GM18502 (cell line): ENCODE data around the gene RNF41.

Experiments used
- ATAC-seq: cut with Tn5 transposase; IDR thresholded peaks from one replicate; pipeline ENCODE4 v1.9.1; 2021; ENCODE audit warnings: mild to moderate bottlenecking; ENCODE audit not compliant: unreplicated experiment, poor library complexity

The RNF41 gene

DNA sequence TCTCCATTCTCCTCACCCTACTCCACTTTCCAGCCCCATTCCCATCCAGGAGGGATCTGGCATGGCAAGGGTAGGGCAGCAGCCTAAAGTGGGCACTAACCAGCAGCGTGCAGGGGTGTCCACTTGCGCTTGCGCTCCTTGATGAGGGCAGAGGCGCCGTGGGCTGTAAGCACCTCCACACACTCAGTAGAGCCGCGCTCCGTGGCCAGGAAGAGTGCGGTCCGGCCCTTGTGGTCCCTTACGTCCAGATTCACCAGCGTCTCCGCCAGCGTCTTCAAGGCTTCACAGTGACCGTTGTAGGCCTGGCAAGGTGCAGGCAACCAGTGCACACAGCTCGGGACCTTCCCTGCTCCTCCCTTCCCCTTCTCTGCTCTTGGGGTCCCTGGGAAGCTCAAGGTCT, 26.2 kb upstream of the RNF41 start:
- ATAC-seq: no peak

- no peak for ATAC-seq
Observed at GRCh38 chr12:56244494-56244893, 22.8 kb upstream of the RNF41 start.

GRCh38 chr12:56243731-56244181, 22.0 kb upstream of the RNF41 start:
- no peak for ATAC-seq

DNA sequence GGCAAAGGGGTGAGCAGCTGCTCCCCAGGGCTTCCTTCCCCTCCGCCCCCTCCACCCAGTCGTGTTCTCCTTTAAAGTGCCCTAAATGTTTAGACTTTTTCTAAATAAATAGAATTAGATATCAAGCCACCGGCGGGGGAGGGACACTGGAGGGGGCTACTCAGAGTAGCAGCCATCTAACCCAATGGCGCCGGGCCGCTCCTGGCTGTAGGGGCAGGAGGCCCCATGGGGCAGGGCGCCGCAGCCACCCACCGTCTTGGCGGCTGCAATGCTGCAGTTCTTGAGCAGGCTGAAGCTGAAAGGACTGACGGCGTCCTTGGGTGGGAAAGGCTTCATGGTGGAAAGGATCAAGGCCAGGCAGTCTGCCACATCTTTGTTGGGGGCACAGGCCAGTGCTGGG, 21.3 kb upstream of the RNF41 start:
- no peak for ATAC-seq

DNA sequence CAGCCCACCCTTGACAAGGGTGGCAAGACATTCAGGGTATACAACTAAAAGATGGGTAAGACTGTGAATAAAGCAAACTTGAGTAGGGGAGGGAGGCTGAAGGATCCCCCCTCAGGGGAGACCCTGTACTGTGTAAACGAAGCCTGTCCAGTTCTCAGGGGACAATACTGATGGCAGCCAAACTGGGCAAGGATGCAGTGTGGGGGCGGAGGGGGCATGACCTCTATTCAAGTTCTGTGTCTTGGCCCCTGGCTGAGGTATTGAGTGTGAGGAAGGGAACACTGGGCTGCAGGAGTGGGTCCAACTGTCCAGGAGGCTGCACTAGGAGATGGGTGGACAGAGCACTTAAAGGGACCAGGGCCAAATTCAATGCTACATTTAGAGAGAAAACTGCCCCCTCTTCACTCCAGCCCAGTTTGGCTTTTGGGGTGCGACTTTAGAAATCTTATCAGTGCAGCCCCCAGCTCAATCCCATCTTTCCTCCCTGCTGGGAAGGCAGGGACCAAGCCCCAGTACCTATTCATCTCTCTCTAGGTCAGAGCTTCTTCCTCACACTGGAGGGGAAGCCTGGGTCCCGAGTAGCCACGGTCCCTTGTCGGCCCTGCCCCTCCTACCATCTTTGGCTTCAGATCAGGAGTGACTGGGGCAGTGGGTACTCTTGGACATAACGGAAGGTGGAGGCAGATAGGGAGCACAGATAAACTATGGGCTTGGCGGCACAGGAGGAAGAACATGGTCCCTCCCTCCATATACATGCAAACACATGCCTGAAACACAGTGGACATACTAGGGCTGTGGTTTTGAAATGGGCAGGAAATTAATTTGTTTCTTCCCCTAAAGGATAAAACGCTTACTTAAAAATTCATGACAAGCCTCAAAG, 19.9 kb upstream of the RNF41 start:
- ATAC-seq: no peak

- no peak for ATAC-seq
Observed at GRCh38 chr12:56237552-56237951, 15.8 kb upstream of the RNF41 start.

DNA sequence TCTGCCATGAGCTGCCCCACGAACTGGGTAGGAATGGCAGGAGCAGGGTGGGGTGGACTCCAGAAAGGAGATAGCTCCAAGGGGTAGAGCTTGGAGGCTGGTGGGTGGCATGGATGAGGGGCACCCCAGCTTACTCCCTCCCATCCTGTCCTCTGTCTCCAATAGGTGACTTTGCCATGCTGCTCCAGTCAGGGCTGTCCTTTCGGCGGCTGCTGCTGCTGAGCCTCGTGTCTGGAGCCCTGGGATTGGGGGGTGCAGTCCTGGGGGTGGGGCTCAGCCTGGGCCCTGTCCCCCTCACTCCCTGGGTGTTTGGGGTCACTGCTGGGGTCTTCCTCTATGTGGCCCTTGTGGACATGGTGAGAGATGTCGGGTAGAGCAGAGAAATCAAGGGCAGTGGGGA, 15.3 kb upstream of the RNF41 start:
- ATAC-seq: no peak

DNA sequence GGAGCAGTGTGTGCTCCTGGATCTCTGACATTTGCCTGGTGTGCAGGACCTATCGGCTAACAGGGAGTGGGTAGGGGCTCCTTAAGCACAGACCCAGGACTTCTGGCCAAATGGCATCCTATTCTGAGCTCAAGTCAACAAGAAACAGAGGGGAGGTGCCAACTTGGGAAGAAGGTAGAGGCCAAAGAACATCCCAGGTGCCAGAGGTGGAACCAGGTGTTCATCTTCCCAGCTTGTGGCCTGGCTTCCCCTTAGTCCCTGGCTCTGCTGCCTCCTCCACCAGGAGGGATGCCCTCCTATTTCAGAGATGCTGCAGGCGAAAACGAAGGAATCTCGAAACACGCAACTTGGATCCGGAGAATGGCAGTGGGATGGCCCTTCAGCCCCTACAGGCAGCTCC, 14.4 kb upstream of the RNF41 start:
- ATAC-seq: no peak

DNA sequence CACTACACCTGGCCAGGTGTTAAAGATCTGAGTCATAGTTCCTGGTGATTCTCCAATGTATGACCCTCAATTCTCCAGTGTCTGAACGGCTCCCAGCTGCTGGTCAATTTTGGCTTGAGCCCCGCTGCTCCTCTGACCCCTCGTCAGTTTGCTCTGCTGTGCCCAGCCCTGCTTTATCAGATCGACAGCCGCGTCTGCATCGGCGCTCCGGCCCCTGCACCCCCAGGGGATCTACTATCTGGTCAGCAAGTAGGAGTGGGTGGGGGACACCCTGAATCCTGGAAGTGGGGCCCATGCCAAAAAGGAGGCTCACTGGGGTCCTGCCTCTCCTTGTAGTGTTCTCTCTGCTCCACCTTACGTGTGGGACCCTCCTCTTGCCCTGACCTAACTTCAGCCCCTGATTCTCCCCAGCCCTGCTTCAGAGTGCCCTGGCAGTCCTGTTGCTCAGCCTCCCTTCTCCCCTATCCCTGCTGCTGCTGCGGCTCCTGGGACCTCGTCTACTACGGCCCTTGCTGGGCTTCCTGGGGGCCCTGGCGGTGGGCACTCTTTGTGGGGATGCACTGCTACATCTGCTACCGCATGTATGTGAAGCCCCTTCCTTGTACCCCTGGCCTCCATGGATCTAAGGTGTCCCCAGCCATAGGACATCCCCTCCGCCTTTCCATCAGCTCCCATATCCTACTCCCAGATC, 13.2 kb upstream of the RNF41 start:
- no peak for ATAC-seq

DNA sequence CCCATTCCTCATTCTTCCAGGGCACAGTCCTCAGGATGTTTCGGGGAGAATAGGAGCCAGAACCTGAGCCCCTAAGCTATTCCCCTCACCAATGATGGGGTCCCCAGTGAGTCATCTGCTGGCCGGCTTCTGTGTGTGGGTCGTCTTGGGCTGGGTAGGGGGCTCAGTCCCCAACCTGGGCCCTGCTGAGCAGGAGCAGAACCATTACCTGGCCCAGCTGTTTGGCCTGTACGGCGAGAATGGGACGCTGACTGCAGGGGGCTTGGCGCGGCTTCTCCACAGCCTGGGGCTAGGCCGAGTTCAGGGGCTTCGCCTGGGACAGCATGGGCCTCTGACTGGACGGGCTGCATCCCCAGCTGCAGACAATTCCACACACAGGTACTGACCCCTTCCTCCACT, 9.5 kb upstream of the RNF41 start:
- ATAC-seq: no peak

DNA sequence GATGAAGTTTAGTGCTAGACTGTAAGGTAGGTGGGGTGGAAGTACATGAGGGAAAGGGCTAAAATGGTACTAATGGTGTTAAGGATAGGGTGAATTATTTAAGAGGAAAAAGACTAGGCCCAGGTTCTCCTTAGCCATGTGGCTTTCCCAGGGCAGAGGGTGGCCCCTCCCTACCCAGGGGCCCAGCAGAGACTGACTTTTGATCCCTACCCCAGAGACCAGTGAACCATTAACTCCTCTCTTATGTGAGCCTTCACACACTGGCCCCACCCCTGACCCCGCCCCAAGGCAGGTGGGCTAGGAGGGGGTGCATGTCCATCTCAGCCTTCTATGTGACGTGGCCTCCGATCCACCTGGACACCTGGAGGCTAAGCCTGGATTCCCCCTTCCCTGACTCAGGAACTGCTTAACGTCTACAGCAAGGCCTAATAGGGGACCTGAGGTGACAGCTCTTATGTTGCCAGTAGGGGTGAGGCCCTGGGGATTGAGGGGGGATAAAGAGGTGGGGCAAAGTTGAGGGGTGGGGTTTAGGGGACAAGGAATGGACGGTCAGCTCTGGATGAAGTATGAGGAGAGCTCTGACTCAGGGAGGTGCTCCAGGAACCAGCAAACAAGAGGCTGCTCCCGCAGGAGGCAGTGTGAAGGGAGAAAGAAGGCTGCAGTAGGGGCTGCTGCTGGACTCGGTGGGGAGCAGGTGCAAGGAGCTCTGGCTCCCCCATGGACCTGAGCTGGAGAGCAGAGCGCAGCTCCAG, 8.9 kb upstream of the RNF41 start:
- ATAC-seq: no peak

DNA sequence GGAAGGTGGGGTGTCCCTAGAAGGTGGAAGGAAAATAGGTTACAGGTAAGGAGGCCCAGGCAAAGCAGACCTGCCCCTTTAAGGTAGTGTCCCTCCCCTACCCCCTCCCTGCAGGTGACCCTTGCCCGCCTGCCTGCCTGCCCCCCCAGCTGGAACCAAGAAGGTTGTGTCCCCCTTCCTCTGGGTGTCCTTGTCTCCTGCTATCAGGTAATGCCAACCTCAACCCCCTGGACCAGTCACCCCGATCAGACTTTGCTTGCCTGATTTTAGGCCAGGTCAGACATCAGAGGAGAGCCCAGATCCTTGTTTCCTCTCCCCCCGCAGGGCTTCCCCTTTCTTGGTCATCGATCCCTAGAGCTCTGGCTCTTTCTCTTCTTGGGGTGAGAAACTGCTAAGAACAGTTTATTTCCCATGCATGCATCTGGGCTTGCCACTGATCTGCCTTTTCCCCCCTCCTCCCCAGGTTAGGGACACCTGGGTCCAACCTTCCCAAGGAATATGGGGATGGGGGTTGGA, 8.3 kb upstream of the RNF41 start, which contains the start of gene SLC39A5:
Gene SLC39A5 (plus strand): TSS at position 136 of the 516 bp plus-strand sequence. CDS start 1,224 bp downstream, outside the sequence.
- ATAC-seq: no peak

DNA sequence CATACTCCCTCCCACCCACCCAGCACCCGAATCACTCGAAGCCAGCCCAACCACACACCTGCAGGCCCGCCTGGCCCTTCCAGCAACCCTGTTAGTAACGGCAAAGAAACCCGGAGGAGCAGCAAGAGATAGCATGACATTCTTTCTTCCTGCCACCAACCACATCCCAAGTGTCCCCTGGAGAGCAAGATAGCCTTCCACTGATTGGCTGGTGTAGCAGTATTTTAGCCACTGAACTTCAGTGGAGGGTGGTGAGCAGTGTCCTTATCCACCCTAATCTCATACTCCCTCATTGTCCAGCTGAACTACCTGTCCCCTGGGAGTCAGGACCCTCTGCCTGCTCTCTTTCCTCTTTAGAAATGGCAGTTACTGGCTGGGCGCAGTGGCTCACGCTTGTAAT, 7.4 kb upstream of the RNF41 start:
- ATAC-seq: no peak

GRCh38 chr12:56224954-56225353, 3.2 kb upstream of the RNF41 start:
- ATAC-seq: no peak

DNA sequence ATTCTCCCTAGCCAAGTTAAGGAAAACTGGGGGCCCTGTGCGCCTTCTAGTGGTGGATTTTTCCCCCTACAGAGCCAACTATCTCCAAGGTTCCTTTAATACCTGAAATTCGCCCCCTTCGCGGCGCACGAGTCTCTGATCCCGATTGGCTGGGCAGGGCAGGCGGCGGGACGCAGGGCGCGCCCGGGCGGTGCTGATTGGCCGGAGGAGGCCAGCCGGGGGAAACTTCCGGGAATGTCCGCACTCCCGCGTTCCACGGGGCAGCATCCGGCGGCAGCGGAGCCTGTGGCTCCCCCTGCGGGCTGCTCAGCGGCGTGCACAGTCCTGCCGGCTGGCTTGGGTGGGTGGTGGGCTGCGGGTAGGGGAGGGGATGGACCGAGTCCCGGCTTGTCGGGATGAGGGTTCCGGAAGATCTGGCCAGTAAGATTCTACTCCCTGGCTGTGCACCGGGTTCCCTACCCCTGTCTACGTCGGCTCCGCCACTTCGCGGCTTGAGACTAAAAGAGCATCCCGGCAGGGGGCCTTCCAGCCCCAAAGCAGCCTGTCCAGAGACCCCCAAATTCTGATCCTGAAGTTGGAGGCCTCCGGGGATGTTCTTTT, 2.5 kb upstream of the RNF41 start, which contains the start of gene NABP2:
Gene NABP2 (plus strand): TSS at position 241 of the 600 bp plus-strand sequence. CDS start 515 bp downstream, outside the sequence.
- peak; percentile 75 for ATAC-seq

- no peak for ATAC-seq
Observed at GRCh38 chr12:56223571-56224101, 1.9 kb upstream of the RNF41 start.

- no peak for ATAC-seq
Observed at GRCh38 chr12:56222531-56222895, 791 bp upstream of the RNF41 start.

DNA sequence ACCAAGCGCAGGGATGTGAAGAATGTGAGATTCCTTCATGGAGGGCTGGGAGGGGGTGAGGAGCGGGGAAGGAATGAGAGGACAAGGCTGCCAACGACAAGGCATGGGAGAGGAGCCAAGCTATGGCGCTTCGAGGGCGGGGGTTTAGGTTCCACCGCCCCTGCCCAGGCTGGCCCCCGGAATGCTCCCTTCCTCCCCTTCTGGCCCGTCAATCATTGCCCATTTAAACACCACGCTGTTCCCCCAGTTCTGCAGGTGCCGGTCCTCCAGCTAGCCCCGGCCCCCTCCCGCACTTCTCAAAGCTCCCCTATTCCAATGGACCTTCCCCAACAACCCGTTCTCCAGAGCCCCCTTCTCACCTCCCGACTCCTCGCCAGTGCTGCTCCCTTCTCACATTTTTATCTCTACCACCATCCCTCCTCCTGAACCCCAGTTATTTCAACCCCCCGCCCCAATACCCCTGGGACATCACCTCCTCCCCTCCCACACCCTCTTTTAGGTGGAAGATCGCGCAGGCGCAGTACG, 428 bp downstream of the RNF41 start:
- ATAC-seq: peak; percentile 29

DNA sequence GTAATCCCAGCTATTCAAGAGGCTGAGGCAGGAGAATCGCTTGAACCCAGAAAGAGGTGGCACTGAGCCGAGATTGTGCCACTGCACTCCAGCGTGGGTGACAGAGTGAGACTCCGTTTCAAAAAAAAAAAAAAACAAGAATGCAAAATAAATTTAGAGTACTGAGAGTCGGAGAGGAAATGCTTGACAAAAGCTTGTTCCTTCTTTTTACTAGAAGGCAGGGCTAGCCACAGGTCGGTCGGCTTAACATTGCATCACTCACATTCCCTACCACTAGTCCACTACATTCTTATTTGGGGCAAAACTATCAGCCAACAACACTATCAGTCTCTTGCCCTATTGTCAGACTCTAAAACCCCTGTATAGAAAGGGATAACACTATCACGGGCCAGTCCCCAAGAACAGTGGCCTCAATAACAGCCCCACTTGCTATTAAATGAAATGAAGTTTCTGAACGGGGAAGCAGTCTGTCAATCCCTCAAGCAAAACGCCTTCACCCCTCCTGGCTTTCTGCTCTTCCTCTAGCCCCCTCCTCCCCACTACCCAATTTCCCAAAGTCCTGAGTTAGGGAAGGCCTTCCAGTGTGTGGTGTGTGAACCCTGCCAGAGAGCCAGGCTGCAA, 1.0 kb downstream of the RNF41 start:
- no peak for ATAC-seq
